H1 (cell line): ENCODE data around the gene SCMH1. TPM values are rescaled to one million over a fixed set of nuclear protein-coding genes. Genes with fewer than 3 reads are reported as not detected.

Source experiments
- CTCF ChIA-PET: fragments of 300-600 bp; sonication (Branson Sonifier 250); formaldehyde crosslinking; loops from one replicate; lab custom pipeline; 2021; ENCODE audit not compliant: partially characterized antibody; lab: Charles Lee
- POLR2A ChIA-PET: fragments of 300-600 bp; sonication (Branson Sonifier 250); formaldehyde crosslinking; loops from one replicate; lab custom pipeline; 2021; ENCODE audit warnings: inconsistent platforms; ENCODE audit not compliant: partially characterized antibody; lab: Charles Lee
- DNase-seq, 2 experiments: peaks; one replicate each; pipeline versions ENCODE4 v3.0.0 to v3.0.0-alpha.2; 2010 to 2022; ENCODE audit warnings: low spot score in 2 of 2, low read depth in 1 of 2, mixed read lengths in 1 of 2
- FAIRE-seq: peaks from 2 replicates; lab custom pipeline; 2011; peaks lifted over from hg19 to GRCh38; lab: Jason Lieb, UNC
- H2AFZ ChIP-seq: 2 replicates; pipeline ENCODE4 v1.8.1; 2012; ENCODE audit warnings: low read length, inconsistent platforms
- H2AK5ac ChIP-seq: 2 replicates; pipeline ENCODE4 v1.6.1; 2013; ENCODE audit warnings: low read depth, low read length
- H2BK120ac ChIP-seq: replicated peaks from 2 replicates; pipeline ENCODE3; 2013; ENCODE audit warnings: low read depth, low read length, inconsistent platforms
- H2BK12ac ChIP-seq: 2 replicates; pipeline ENCODE4 v1.6.1; 2013; ENCODE audit warnings: low read depth, low read length
- H2BK15ac ChIP-seq: 2 replicates; pipeline ENCODE4 v1.6.1; 2013; ENCODE audit warnings: low read length
- H2BK20ac ChIP-seq: 2 replicates; pipeline ENCODE4 v1.6.1; 2013; ENCODE audit warnings: low read length
- H2BK5ac ChIP-seq: 2 replicates; pipeline ENCODE4 v1.6.1; 2013; ENCODE audit warnings: low read depth, low read length
- H3K14ac ChIP-seq: 2 replicates; pipeline ENCODE4 v1.6.1; 2013; ENCODE audit warnings: inconsistent platforms; ENCODE audit not compliant: insufficient read length
- H3K18ac ChIP-seq: 2 replicates; pipeline ENCODE4 v1.6.1; 2013; ENCODE audit warnings: low read length; ENCODE audit errors: extremely low read depth
- H3K23ac ChIP-seq: 2 replicates; pipeline ENCODE4 v1.6.1; 2013; ENCODE audit warnings: inconsistent platforms; ENCODE audit not compliant: insufficient read length
- H3K23me2 ChIP-seq: 2 replicates; pipeline ENCODE4 v1.6.1; 2013; ENCODE audit warnings: low read depth, low read length
- H3K27ac ChIP-seq: 2 replicates; pipeline ENCODE4 v1.6.1; 2011; ENCODE audit warnings: low read depth, low read length, inconsistent platforms
- H3K27me3 ChIP-seq, 4 experiments: replicated peaks in 1 of 4; 1 replicate in 1 of 4; 2 replicates in 3 of 4; pipeline versions ENCODE4 v1.6.1 to v1.8.1; 2011 to 2013; ENCODE audit warnings: low read length in 3 of 4, mild to moderate bottlenecking in 3 of 4, inconsistent platforms in 2 of 4, mixed read lengths in 2 of 4, moderate library complexity in 1 of 4; ENCODE audit not compliant: control insufficient read depth in 3 of 4, insufficient read depth in 3 of 4; ENCODE audit errors: extremely low read depth in 1 of 4
- H3K36me3 ChIP-seq, 4 experiments: 2 replicates each; pipeline versions ENCODE4 v1.6.1 to v1.8.1; 2011 to 2013; ENCODE audit warnings: mild to moderate bottlenecking in 4 of 4, low read length in 3 of 4, moderate library complexity in 2 of 4, control low read depth in 1 of 4, inconsistent platforms in 1 of 4; ENCODE audit not compliant: insufficient read depth in 4 of 4, control insufficient read depth in 2 of 4
- H3K4ac ChIP-seq: replicated peaks from 2 replicates; pipeline ENCODE3; 2013; ENCODE audit warnings: low read length, low read depth, mixed read lengths, inconsistent platforms; ENCODE audit not compliant: insufficient read length
- H3K4me1 ChIP-seq, 4 experiments: replicated peaks in 1 of 4; 1 replicate in 1 of 4; 2 replicates in 3 of 4; pipeline versions ENCODE4 v1.6.1 to v1.8.1; 2011 to 2013; ENCODE audit warnings: low read length in 3 of 4, inconsistent platforms in 2 of 4, mixed read lengths in 1 of 4; ENCODE audit not compliant: insufficient read depth in 4 of 4, control insufficient read depth in 3 of 4
- H3K4me2 ChIP-seq, 2 experiments: 2 replicates each; pipeline versions ENCODE4 v1.6.1 to v1.8.1; 2011 to 2013; ENCODE audit warnings: low read depth in 2 of 2, low read length in 2 of 2, control low read depth in 1 of 2, inconsistent platforms in 1 of 2, mild to moderate bottlenecking in 1 of 2; ENCODE audit not compliant: insufficient read depth in 1 of 2
- H3K4me3 ChIP-seq, 4 experiments: fragments of 200-600, 300-600 bp in 1 of 4; sonication (generic), shearing (Covaris generic), sonication (Bioruptor Twin) in 1 of 4; 2 replicates each; pipeline versions ENCODE4 v1.5.1 to v1.8.1; 2011 to 2016; ENCODE audit warnings: low read length in 4 of 4, low read depth in 3 of 4, control low read depth in 2 of 4, inconsistent platforms in 2 of 4, mild to moderate bottlenecking in 2 of 4, mixed read lengths in 1 of 4, moderate library complexity in 1 of 4; ENCODE audit not compliant: insufficient read depth in 2 of 4; ENCODE audit errors: extremely low read depth in 1 of 4
- H3K56ac ChIP-seq: replicated peaks from 2 replicates; pipeline ENCODE3; 2013; ENCODE audit warnings: low read depth, mild to moderate bottlenecking, mixed read lengths, low read length, inconsistent platforms; ENCODE audit not compliant: insufficient read length
- H3K79me1 ChIP-seq: 2 replicates; pipeline ENCODE4 v1.6.1; 2013; ENCODE audit warnings: low read depth, low read length, control low read depth
- H3K79me2 ChIP-seq, 2 experiments: 2 replicates each; pipeline versions ENCODE4 v1.6.1 to v1.8.1; 2012 to 2013; ENCODE audit warnings: low read length in 2 of 2, mild to moderate bottlenecking in 2 of 2, inconsistent platforms in 1 of 2; ENCODE audit not compliant: insufficient read depth in 2 of 2, control insufficient read depth in 1 of 2
- H3K9ac ChIP-seq, 4 experiments: replicated peaks in 1 of 4; 1 replicate in 1 of 4; 2 replicates in 3 of 4; pipeline versions ENCODE4 v1.6.1 to v1.8.1; 2011 to 2013; ENCODE audit warnings: low read depth in 3 of 4, low read length in 3 of 4, control low read depth in 2 of 4, mild to moderate bottlenecking in 2 of 4, moderate library complexity in 2 of 4, inconsistent platforms in 1 of 4; ENCODE audit errors: extremely low read depth in 1 of 4
- H3K9me3 ChIP-seq, 2 experiments: 2 replicates each; pipeline versions ENCODE4 v1.6.1 to v1.8.1; 2012 to 2013; ENCODE audit warnings: mild to moderate bottlenecking in 2 of 2, moderate library complexity in 2 of 2, control low read depth in 1 of 2, inconsistent platforms in 1 of 2, low read depth in 1 of 2, low read length in 1 of 2, mixed read lengths in 1 of 2; ENCODE audit not compliant: insufficient read depth in 2 of 2
- H4K20me1 ChIP-seq, 2 experiments: replicated peaks in 1 of 2; 2 replicates each; pipeline versions ENCODE3 to v1.8.1; 2011 to 2013; ENCODE audit warnings: inconsistent platforms in 2 of 2, low read length in 2 of 2, mild to moderate bottlenecking in 1 of 2; ENCODE audit not compliant: insufficient read depth in 2 of 2, control insufficient read depth in 1 of 2
- H4K5ac ChIP-seq: 2 replicates; pipeline ENCODE4 v1.6.1; 2013; ENCODE audit warnings: low read length, low read depth, mixed read lengths, inconsistent platforms; ENCODE audit not compliant: insufficient read length
- H4K8ac ChIP-seq: 2 replicates; pipeline ENCODE4 v1.8.0; 2013; ENCODE audit warnings: mild to moderate bottlenecking, moderate library complexity, low read length, inconsistent platforms; ENCODE audit not compliant: insufficient read depth; ENCODE audit errors: extremely low read depth
- H4K91ac ChIP-seq: replicated peaks from 2 replicates; pipeline ENCODE3; 2013; ENCODE audit warnings: low read length, mixed read lengths, inconsistent platforms; ENCODE audit not compliant: insufficient read length
- ATF3 ChIP-seq: IDR thresholded peaks from 2 replicates; pipeline ENCODE4 v1.6.1; 2011; ENCODE audit warnings: low read depth, mild to moderate bottlenecking, low read length; ENCODE audit not compliant: insufficient read depth
- BACH1 ChIP-seq: IDR thresholded peaks from 2 replicates; pipeline ENCODE4 v1.6.1; 2012; ENCODE audit warnings: low read length, improper control_type of control experiment
- EP300 ChIP-seq, 2 experiments: IDR thresholded peaks; 1 replicate in 1 of 2; 2 replicates in 1 of 2; pipeline ENCODE4 v1.6.1; 2011 to 2012; ENCODE audit warnings: low read depth in 2 of 2, low read length in 2 of 2, mild to moderate bottlenecking in 2 of 2, borderline replicate concordance in 1 of 2, inconsistent platforms in 1 of 2, moderate library complexity in 1 of 2
- SRF ChIP-seq: IDR thresholded peaks from 2 replicates; pipeline ENCODE4 v1.6.1; 2011; ENCODE audit warnings: mild to moderate bottlenecking, low read depth, low read length, moderate library complexity
- WGBS, 2 experiments: shearing (Covaris generic) in 1 of 2; methylation state at CpG; one replicate each; pipeline versions ENCODE4 v1.1.6 to v1.1.7; 2013 to 2015; ENCODE audit warnings: low lambda C conversion rate in 2 of 2, mixed read lengths in 2 of 2, inconsistent platforms in 1 of 2, low coverage in 1 of 2, missing lambda C conversion rate in 1 of 2; ENCODE audit not compliant: insufficient replicate concordance in 2 of 2, insufficient coverage in 1 of 2, insufficient read length in 1 of 2; ENCODE audit errors: extremely low coverage in 1 of 2, missing lambda C conversion rate in 1 of 2; 5-methylcytosine and 5-hydroxymethylcytosine counted together
- polyA plus RNA-seq, 7 experiments: library from polyadenylated mRNA; depleted of rRNA in 3 of 7; stranded (reverse) in 5 of 7; unstranded in 2 of 7; fragments of >200 nt in 5 of 7; fragments of 200-250 nt in 2 of 7; gene quantifications; 1 replicate in 5 of 7; 2 replicates in 1 of 7; 4 replicates in 1 of 7; pipeline versions ENCODE4 v1.2.1 to v1.2.3, GENCODE V29; 2011 to 2013; ENCODE audit warnings: missing spikeins in 2 of 7, mixed read lengths in 2 of 7
- total RNA-seq: library from RNA; stranded (reverse); fragmentation: NEBNext Ultra II Directional; extraction: Animal tissue kit (Norgen Biotek cat#: 25700); gene quantifications from 2 replicates; pipeline ENCODE4 v1.2.1, GENCODE V29; 2021

SCMH1 gene
- total and polyA plus RNA-seq, 2 of the 8 experiments (the other 6 are each of a cell fraction or from before 2014, with no cell fraction given) = 16.6 to 30.7 TPM

GRCh38 chr1:41149570-41149969 lies 92.5 kb downstream of the SCMH1 start:
- no peak overlapping the region for H4K91ac ChIP-seq
- H3K9me3 ChIP-seq = no peaks in the 10 kb centered on the region
- no peak overlapping the region for H3K56ac ChIP-seq
- no peak overlapping the region for H4K5ac ChIP-seq
- H3K4me3 ChIP-seq = no peak overlapping the region
- ChIA-PET POLR2A (no interaction called here), CTCF (no interaction called here)
- no peaks in the 10 kb centered on the region for H4K20me1 ChIP-seq
- 100% methylated on average over 2 of the region's 2 CpGs; no CpG with 5 or more reads in 1 of the 2 experiments for WGBS, 2 experiments
- H2BK15ac ChIP-seq = no peak overlapping the region
- no peak overlapping the region for H3K4ac ChIP-seq
- H3K4me2 ChIP-seq = no peak overlapping the region
- H2BK5ac ChIP-seq = no peak overlapping the region
- no peak overlapping the region for H2BK12ac ChIP-seq
- no peak overlapping the region for H3K18ac ChIP-seq
- no peak overlapping the region for H4K8ac ChIP-seq
- H3K36me3 ChIP-seq = no peaks in the 10 kb centered on the region; a peak in 1 of 8 replicates
- no peaks in the 10 kb centered on the region for H3K79me2 ChIP-seq
- no peak overlapping the region for H3K9ac ChIP-seq
- H2BK120ac ChIP-seq = no peak overlapping the region
- H3K27me3 ChIP-seq = no peaks in the 10 kb centered on the region
- no peak overlapping the region for H2AFZ ChIP-seq
- no peaks in the 10 kb centered on the region for H3K4me1 ChIP-seq
- H3K23me2 ChIP-seq = no peaks in the 10 kb centered on the region
- no peak overlapping the region for H3K14ac ChIP-seq
- H3K23ac ChIP-seq = no peak overlapping the region
- no peak overlapping the region for H2AK5ac ChIP-seq
- no peaks in the 10 kb centered on the region for H3K79me1 ChIP-seq
- no peak for FAIRE-seq
- H3K27ac ChIP-seq = no peak overlapping the region
- H2BK20ac ChIP-seq = no peak overlapping the region
- DNase-seq = no peak
- TF ChIP-seq ATF3 = no peak
- TF ChIP-seq EP300 (IDR thresholded peaks at IDR 0.05; ENCODE audit: borderline replicate concordance in 1 of 2, low read depth in 2 of 2, low read length in 2 of 2) = no peak
- TF ChIP-seq BACH1 = no peak
- no peak for TF ChIP-seq SRF
